Hematopoietic multipotent progenitor cell treated with erythropoietin and hydrocortisone succinate and interleukin-3 and kit ligand, for 8 days (in vitro differentiated cells): ENCODE measurements around the gene RAPGEF6.
A peak's percentile ranks its signal among the peaks of the same experiment; 100 is the strongest.
"Not testable (repeated sequence)": the region's sequence is repeated elsewhere in the genome, so short reads cannot be mapped to it uniquely, and the experiment has no call there.

ENCODE experiments used
- DNase-seq: peaks from one replicate; pipeline ENCODE4 v3.0.0-alpha.2; 2015

Gene RAPGEF6

GRCh38 chr5:131487371-131487770 lies 147.7 kb downstream of the RAPGEF6 start:
- DNase-seq: not testable (repeated sequence)

DNA sequence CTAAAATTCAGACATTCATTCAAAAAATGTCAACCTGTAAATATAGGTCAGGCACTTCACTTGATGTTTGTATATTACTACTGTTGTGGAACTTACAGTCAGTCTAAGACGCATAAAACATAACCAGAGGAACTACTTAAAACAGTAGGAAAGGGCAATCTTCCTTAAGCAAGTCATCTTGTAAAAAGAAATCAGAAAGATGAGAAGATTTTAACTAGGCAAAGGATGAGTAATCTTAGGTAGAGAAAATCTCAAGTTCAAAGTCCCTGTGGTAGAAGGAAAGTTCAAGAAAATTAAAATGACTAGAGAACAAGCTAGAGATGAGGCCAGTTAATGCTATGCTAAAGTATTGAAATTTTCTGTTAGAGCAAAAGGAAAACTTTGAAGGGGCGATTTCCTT lies 152.4 kb downstream of the RAPGEF6 start:
- DNase-seq: no peak

GRCh38 chr5:131481569-131481968 lies 153.5 kb downstream of the RAPGEF6 start:
- peak; percentile 11 for DNase-seq

DNA sequence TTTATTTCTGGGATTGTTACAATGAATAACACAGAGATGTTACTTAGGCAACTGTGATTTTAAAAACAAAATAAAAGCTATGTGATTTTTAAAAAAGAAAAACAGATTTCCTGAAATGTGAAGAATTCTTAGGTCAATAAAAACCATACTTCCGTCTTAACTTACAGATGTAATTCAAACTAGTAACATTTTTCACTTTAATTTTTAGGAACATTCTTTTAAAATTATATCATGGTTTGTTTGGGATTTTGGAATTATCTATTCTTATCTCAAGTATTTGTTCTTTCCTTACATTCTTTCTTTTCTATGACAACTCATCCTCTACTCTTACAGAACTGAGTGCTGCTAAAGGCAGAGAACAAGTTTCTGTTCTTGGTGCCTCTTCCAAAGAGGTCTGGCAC lies 159.5 kb downstream of the RAPGEF6 start:
- no peak for DNase-seq

DNA sequence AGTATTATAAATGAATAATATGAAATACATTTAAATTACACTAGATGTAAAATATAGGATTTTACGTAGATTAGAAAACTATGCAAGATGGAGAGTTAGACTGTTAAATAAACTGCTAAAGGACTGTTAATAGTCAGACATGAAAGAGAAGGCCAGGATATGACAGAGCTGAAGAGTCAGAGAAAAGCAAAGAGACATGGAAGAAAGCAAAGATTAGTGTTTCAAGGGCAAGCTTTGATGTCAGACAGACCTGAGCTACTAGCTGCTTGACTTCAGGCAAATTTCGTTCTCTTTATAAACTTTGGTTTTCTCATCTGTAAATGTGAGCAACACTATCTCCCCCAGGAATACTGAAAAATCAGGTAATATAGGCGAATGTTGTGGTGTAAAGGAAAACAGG lies 161.3 kb downstream of the RAPGEF6 start:
- DNase-seq: no peak

DNA sequence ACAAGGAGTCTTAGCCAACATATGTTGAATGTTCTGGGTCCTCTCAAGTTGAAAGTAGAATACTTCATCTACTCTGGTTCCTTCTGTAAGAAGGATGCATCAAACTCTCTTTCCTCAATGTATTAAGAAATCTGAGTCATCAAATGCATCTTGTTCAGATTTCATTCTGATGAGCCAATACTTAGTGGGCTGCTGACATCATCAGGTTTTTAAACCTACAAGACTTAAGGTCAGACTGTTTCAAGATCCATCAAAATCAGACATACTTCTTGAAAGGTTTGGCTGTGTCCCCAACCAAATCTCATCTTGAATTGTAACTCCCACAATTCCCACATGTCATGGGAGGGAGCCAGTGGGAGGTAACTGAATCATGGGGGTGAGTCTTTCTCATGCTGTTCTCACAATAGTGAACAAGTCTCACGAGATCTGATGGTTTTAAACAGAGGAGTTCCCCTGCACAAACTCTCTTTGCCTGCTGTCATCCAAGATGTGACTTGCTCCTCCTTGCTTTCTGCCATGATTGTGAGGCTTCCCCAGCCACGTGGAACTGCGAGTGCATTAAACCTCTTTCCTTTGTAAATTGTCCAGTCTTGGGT lies 168.8 kb downstream of the RAPGEF6 start:
- no peak for DNase-seq

DNA sequence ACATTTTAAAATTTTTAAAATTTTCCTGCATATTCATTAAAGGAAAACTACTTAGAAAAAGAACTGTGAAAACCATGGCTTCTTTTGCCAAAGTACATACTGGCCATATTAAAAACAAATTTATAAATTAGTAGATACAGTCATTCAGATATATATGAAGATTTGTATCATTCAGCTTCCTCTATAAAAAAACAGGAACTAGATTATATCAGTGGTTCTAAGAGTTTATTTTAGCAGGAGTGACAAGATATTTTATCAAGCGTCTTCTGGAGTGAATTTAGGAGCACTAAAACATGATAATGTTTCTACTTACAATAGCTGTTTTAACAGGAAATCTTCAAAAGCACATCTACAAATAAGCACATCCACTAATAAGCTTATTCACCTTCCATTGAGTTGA lies 171.4 kb downstream of the RAPGEF6 start:
- no peak for DNase-seq

- DNase-seq: no peak
These were observed 172.6 kb downstream of the RAPGEF6 start for GRCh38 chr5:131462454-131462853.

- DNase-seq: no peak
These were observed 173.3 kb downstream of the RAPGEF6 start for GRCh38 chr5:131461742-131462141.

DNA sequence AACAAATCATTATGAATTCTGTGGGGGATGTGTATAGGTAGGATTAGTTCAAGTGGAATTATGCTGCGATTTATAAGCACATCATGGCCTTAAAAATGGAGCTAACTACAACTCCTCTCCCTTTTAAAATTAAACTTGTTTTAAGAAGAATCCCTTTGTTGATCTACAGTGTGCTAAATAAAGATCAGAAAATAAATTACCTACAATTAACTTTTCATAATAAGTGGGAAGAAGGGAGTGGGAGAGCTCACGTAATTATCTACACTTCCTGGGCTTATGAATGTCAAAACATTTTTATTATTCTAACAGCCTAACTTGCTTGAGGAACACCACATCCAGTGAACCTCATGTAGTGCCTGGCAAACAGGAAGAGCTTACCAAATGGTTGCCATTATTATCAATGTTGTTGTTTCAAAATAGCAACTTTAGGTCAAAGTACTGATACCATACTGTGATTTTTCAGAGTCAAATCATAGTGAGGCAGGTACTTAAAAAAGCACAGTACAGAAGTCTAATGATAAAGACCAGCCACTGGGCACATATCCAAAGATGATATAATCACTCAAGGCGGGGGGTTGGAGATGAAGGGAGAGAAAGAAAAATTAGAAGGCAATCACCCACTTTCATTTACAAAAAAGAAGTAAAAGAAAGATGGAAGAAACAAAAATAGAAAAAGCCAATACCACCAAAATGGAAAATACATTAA lies 174.0 kb downstream of the RAPGEF6 start:
- peak; percentile 14 for DNase-seq

DNA sequence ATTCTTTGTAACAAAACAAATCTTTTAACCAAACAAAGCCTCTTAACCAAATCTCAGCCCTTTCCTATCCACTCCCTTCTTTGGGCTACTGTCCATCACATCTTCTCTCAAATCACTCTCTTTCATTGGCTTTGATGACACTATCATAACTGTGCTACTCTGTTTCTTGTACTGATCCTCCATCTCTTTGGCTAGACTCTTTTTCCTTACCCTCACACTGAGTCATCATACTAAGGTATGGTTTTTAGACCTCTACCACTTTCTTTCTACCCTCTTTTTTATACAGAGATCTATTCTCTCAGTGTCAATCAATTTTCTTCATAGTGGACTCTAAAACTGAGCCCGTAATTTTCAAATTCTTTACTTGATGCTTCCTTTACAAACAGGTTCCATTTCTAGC lies 174.9 kb downstream of the RAPGEF6 start:
- no peak for DNase-seq

DNA sequence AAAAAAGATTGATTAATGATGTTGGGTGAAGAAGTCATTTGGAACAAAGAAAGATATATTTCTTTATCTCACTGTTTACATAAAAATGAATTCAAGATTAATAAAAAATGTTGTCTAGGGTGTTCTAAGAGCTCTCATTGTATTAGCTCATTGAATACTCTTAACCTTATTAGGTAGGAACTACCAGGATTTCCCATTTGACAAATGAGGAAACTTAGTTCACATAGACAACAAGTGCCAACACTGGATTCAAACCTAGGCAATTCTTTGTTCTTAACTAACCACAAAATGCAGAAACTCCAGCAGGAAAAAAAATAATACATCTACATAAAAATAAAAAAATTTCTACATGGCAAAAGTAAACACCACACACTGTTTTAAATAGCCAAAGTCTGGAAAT lies 175.8 kb downstream of the RAPGEF6 start:
- no peak for DNase-seq

GRCh38 chr5:131457193-131457592 lies 177.8 kb downstream of the RAPGEF6 start:
- no peak for DNase-seq

DNA sequence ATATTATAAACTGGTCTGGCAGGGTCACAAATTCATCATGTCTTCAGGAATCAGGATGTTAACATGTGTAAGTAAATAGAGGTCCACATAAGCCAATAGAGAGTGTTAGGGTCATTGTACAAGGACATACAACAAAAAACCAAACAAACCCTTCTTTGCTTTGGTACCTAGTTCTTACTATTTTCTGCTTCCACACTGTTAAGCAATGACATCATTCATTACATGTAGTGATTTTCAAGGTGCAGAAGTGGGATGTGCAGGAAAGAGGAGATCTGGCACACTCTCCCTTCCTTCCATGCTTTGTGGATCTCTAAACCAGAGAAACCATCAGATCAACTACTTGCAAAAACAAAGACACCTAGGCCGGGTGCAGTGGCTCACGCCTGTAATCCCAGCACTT lies 184.1 kb downstream of the RAPGEF6 start:
- DNase-seq: no peak

DNA sequence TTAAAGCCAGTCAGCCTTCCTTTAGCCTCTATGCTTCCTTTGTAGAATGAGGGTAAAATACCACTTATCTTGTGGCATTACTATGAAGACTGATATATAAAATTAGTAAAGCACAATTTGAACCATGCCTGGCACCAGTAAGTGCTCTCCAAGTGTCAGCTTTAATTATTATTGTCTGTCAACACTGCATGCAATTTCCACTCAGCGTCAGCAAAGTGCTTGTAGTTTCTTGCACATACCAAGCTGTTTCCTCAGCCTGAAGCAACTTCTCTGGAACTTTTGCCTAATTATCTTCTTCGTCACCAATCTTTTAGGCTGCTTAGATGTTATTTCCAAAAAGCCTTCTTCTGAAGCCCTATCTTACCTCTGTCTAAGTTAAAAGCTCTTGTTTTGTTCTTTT lies 193.8 kb downstream of the RAPGEF6 start:
- no peak for DNase-seq

GRCh38 chr5:131436081-131436480 lies 198.9 kb downstream of the RAPGEF6 start:
- peak; percentile 54 for DNase-seq

DNA sequence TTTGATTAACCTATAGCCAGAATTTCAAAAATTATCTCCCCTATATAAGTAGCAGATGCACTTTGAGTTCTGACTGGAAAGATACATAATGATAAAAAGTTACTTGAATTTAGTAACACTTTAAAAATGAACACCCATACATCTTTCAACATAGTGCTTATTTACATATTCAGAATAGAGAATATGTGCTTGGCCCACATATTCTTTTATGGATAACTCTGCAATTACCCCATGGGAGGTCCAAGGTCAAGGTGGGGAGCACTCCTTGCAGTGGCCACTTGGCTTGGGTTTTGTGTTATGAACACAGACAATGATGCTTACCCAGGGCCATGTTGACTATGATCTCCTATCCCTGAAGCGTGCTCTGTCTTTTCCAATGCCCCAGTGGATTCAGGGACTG lies 201.9 kb downstream of the RAPGEF6 start:
- no peak for DNase-seq

DNA sequence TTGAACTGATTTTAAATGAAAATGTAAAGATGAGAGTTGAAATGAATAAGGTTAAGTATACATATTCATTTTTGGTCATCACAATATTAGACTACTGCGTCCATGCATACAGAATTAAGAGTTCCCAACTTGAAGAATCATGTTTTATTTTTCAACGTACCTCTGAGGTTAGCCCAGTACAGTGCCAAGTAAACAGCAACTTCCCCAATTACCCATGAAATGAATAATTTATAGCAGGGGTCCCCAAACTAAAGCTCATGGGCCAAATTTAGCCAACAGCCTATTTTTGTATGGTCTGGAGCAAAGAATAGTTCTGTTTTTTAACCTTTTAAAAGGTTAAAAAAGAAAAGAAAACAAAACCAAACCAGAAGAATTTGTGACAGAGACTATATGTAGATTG lies 203.2 kb downstream of the RAPGEF6 start:
- DNase-seq: no peak

GRCh38 chr5:131430794-131431193 lies 204.2 kb downstream of the RAPGEF6 start:
- DNase-seq: no peak

- DNase-seq: no peak
These were observed 209.0 kb downstream of the RAPGEF6 start for GRCh38 chr5:131426011-131426410.

- peak; percentile 52 for DNase-seq
These were observed 212.0 kb downstream of the RAPGEF6 start for GRCh38 chr5:131423056-131423455.

DNA sequence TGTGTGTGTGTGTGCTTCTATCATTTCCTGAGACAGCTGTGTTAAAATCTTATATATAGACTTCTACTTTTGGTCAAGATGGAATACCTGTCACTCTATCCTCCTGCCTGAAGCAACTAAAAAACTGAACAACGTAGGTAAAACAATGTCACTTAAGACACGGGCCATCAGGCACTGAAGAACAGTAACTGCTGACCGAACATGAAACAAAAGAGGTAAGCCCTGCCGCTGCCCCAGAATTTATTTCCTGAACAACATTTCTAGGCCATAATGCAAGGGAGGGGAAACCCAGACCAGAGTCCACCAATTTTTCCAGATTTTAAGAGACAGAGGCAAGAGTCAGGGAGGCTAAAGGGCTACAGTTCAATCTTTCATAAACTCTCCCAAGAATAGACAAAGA lies 215.2 kb downstream of the RAPGEF6 start:
- no peak for DNase-seq

DNA sequence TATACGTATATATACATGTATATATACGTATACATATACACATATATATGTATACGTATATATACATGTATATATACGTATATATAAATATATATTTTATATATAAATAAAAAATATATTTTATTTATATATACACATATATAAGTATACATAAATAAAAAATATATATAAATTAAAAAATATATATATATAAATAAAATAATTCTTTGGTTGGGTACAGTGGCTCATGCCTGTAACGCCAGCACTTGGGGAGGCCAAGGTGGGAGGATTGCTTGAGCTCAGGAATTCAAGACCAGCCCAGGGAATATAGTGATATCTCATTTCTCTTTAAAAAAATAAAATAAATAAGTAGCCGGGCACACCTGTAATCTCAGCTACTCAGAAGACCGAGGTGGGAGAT lies 216.2 kb downstream of the RAPGEF6 start:
- no peak for DNase-seq

DNA sequence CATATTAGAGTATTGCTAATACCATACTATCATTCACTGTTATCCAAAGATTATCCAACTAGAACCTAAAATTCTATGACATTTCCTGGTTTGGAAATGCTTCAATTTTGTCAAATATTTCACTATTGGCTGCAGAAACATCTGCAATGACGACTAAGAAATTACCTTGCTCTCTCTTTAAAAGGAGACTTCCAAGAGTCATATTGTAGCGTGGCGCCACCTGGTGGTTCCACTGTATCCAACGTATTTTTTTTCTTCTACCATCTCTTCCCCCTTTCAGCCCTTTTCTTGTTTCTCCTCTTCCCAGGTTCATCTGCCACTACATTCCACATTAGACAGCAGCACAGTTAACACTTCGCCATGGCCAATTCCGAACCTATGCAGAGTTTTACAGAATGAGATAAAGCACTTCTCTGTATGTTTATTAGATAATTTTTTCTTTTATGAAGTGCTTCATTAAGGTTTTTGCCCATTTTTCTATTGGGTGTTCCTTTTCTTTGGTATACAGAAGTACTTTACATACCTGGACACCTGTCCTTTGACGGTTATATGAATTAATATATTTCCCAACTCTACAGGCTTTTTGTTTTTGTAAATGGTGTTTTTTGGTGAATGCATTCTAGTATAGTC lies 217.7 kb downstream of the RAPGEF6 start:
- DNase-seq: peak; percentile 85

GRCh38 chr5:131416729-131417128 lies 218.3 kb downstream of the RAPGEF6 start:
- DNase-seq: no peak
